ENCODE data around the gene SEL1L3. TPM values are rescaled to one million over a fixed set of nuclear protein-coding genes. Genes with fewer than 3 reads are reported as not detected.

SEL1L3 gene
- total and polyA plus RNA-seq, 2 donors (not counting 1 experiment from before 2014, with no cell fraction given), result 120 to 280 TPM

GRCh38 chr4:25813448-25814106 lies 49.2 kb downstream of the SEL1L3 start:
- Histone ChIP-seq H3K4me2 (replicated peaks; ENCODE audit: low read depth, low read length, poor library complexity, severe bottlenecking) (no peak overlapping the region), H3K4me1 (ENCODE audit: control insufficient read depth in 2 of 2, insufficient read depth in 2 of 2, low read length in 2 of 2) (no peaks in the 10 kb centered on the region), H3K27ac (ENCODE audit: low read length in 2 of 2) (no peak overlapping the region), H4K20me1 (ENCODE audit: control insufficient read depth, insufficient read depth, low read length, poor library complexity, severe bottlenecking) (peaks cover 75% of the 10 kb centered on the region), H3K36me3 (replicated peaks in 1 of 2; ENCODE audit: control extremely low read depth in 1 of 2, control insufficient read depth in 1 of 2, extremely low read depth in 1 of 2, insufficient read depth in 2 of 2, low read length in 1 of 2) (peaks cover 4 to 89% of the 10 kb centered on the region in 2 experiments), H3K9ac (ENCODE audit: low read length) (no peak overlapping the region), H3K27me3 (replicated peaks in 1 of 4; ENCODE audit: control extremely low read depth in 1 of 4, control insufficient read depth in 3 of 4, insufficient read depth in 4 of 4, low read length in 3 of 4) (no peaks in the 10 kb centered on the region), H3K79me2 (ENCODE audit: control insufficient read depth, insufficient read depth, low read length) (peaks cover 29% of the 10 kb centered on the region), H3K4me3 (ENCODE audit: control extremely low read depth in 1 of 5, extremely low read depth in 1 of 5, insufficient read depth in 1 of 5, low read depth in 2 of 5, low read length in 4 of 5) (no peak overlapping the region), H3K9me3 (ENCODE audit: control extremely low read depth in 1 of 3, control insufficient read depth in 2 of 3, insufficient read depth in 1 of 3, low read length in 2 of 3) (no peaks in the 10 kb centered on the region), H2AFZ (ENCODE audit: insufficient read depth, low read depth, low read length, poor library complexity, severe bottlenecking) (no peak overlapping the region)
- ChIA-PET CTCF (no interaction called here), POLR2A (no interaction called here)
- no peak overlapping the region for H3K27ac Mint-ChIP-seq
- no peaks in the 10 kb centered on the region for H3K4me1 Mint-ChIP-seq
- no peak for TF ChIP-seq EZH2 (IDR thresholded peaks at IDR 0.05; ENCODE audit: borderline replicate concordance, insufficient read depth, low read depth, low read length, poor library complexity, severe bottlenecking)
- TF ChIP-seq CTCF (IDR thresholded peaks at IDR 0.05), result no peak
- DNase-seq (no peak), ATAC-seq (ENCODE audit: low read depth) (no peak)
- no peaks in the 10 kb centered on the region for H3K9me3 Mint-ChIP-seq (ENCODE audit: insufficient read depth)
- H3K4me3 Mint-ChIP-seq, result no peak overlapping the region
- WGBS (ENCODE audit: insufficient coverage), result 96% methylated on average over 7 of the region's 9 CpGs
- intact Hi-C loops (cut with micrococcal nuclease), result no loop called here
- no peaks in the 10 kb centered on the region for H3K27me3 Mint-ChIP-seq

- Histone ChIP-seq H3K27me3 (replicated peaks in 1 of 4; ENCODE audit: control extremely low read depth in 1 of 4, control insufficient read depth in 3 of 4, insufficient read depth in 4 of 4, low read length in 3 of 4) (no peaks in the 10 kb centered on the region), H4K20me1 (ENCODE audit: control insufficient read depth, insufficient read depth, low read length, poor library complexity, severe bottlenecking) (peaks cover 72% of the 10 kb centered on the region), H3K4me1 (ENCODE audit: control insufficient read depth in 2 of 2, insufficient read depth in 2 of 2, low read length in 2 of 2) (no peaks in the 10 kb centered on the region), H3K9me3 (ENCODE audit: control extremely low read depth in 1 of 3, control insufficient read depth in 2 of 3, insufficient read depth in 1 of 3, low read length in 2 of 3) (no peaks in the 10 kb centered on the region), H3K36me3 (replicated peaks in 1 of 2; ENCODE audit: control extremely low read depth in 1 of 2, control insufficient read depth in 1 of 2, extremely low read depth in 1 of 2, insufficient read depth in 2 of 2, low read length in 1 of 2) (peaks cover 4 to 87% of the 10 kb centered on the region in 2 experiments), H3K4me2 (replicated peaks; ENCODE audit: low read depth, low read length, poor library complexity, severe bottlenecking) (no peak overlapping the region), H3K27ac (ENCODE audit: low read length in 2 of 2) (no peak overlapping the region), H2AFZ (ENCODE audit: insufficient read depth, low read depth, low read length, poor library complexity, severe bottlenecking) (no peak overlapping the region), H3K9ac (ENCODE audit: low read length) (no peak overlapping the region), H3K79me2 (ENCODE audit: control insufficient read depth, insufficient read depth, low read length) (peaks cover 25% of the 10 kb centered on the region), H3K4me3 (ENCODE audit: control extremely low read depth in 1 of 5, extremely low read depth in 1 of 5, insufficient read depth in 1 of 5, low read depth in 2 of 5, low read length in 4 of 5) (no peak overlapping the region)
- Mint-ChIP-seq H3K4me1 (no peaks in the 10 kb centered on the region), H3K27me3 (no peaks in the 10 kb centered on the region), H3K9me3 (ENCODE audit: insufficient read depth) (no peaks in the 10 kb centered on the region), H3K27ac (peak overlapping the region; percentile 41), H3K4me3 (no peak overlapping the region)
- intact Hi-C loops (cut with micrococcal nuclease), result no loop called here
- no peak for DNase-seq
- ChIA-PET CTCF (no interaction called here), POLR2A (no interaction called here)
- ATAC-seq (ENCODE audit: low read depth), result no peak
- TF ChIP-seq EZH2 (IDR thresholded peaks at IDR 0.05; ENCODE audit: borderline replicate concordance, insufficient read depth, low read depth, low read length, poor library complexity, severe bottlenecking) (no peak), CTCF (IDR thresholded peaks at IDR 0.05) (no peak)
- 100% methylated on average over 6 of the region's 9 CpGs for WGBS (ENCODE audit: insufficient coverage)
Observed at GRCh38 chr4:25811841-25812240, 50.9 kb downstream of the SEL1L3 start.
